Sigmoid colon (tissue), 7 donors: ENCODE measurements around the gene PEX5L. TPM values are rescaled to one million over a fixed set of nuclear protein-coding genes. Genes with fewer than 3 reads are reported as not detected.

Experiments used
- DNase-seq: peaks from one replicate; pipeline ENCODE4 v3.0.0-alpha.2; 2019
- H3K27ac ChIP-seq, 4 donors: fragments of 200-600 bp; sonication (generic); one replicate each; pipeline ENCODE4 v1.5.1; 2016 to 2019; ENCODE audit warnings: mild to moderate bottlenecking in 1 of 4
- H3K27me3 ChIP-seq, 3 donors: fragments of 200-600 bp; sonication (generic); one replicate each; pipeline ENCODE4 v1.5.1; 2019; ENCODE audit warnings: mild to moderate bottlenecking in 1 of 3
- H3K36me3 ChIP-seq, 4 donors: fragments of 200-600 bp; sonication (generic); one replicate each; pipeline ENCODE4 v1.5.1; 2016 to 2019
- H3K4me1 ChIP-seq, 4 donors: fragments of 200-600 bp; sonication (generic); one replicate each; pipeline ENCODE4 v1.5.1; 2017 to 2019
- H3K4me3 ChIP-seq, 4 donors: fragments of 200-600 bp; sonication (generic); one replicate each; pipeline ENCODE4 v1.5.1; 2017 to 2019; ENCODE audit warnings: mild to moderate bottlenecking in 2 of 4, moderate library complexity in 1 of 4
- H3K9me3 ChIP-seq, 4 donors: fragments of 200-600 bp in 3 of 4; sonication (generic) in 3 of 4; one replicate each; pipeline versions ENCODE4 v1.5.1 to v1.6.1; 2013 to 2019
- CTCF ChIP-seq, 4 experiments: fragments of 450-650 bp in 3 of 4; fragments of 200-600 bp in 1 of 4; IDR thresholded peaks; one replicate each; pipeline ENCODE4 v1.5.1; 2016 to 2019; ENCODE audit warnings: antibody characterized with exemption in 4 of 4, mild to moderate bottlenecking in 3 of 4, moderate library complexity in 2 of 4
- EP300 ChIP-seq, 4 donors: sonication (generic); formaldehyde crosslinking; IDR thresholded peaks; one replicate each; pipeline ENCODE4 v1.6.1; 2017; ENCODE audit warnings: antibody characterized with exemption in 4 of 4
- POLR2A ChIP-seq, 2 donors: fragments of 450-650 bp; IDR thresholded peaks; one replicate each; pipeline ENCODE4 v1.6.1; 2016; ENCODE audit warnings: antibody characterized with exemption in 2 of 2, mild to moderate bottlenecking in 2 of 2, moderate library complexity in 2 of 2
- POLR2AphosphoS5 ChIP-seq, 4 donors: sonication (generic); formaldehyde crosslinking; IDR thresholded peaks; one replicate each; pipeline ENCODE4 v1.6.1; 2017; ENCODE audit warnings: antibody characterized with exemption in 4 of 4
- WGBS, 2 donors: extraction: QIAGEN DNeasy Blood & Tissue Kit; methylation state at CpG; one replicate each; pipeline ENCODE4 v1.1.7; 2013; 5-methylcytosine and 5-hydroxymethylcytosine counted together
- intact Hi-C: fragments of 100-400 bp; cut with DNase I; formaldehyde crosslinking; loops from one replicate; pipeline ENCODE4 v1.15.1; 2023
- polyA plus RNA-seq, 3 donors: library from polyadenylated mRNA; stranded (reverse); fragments of 200-250 nt; gene quantifications; one replicate each; pipeline ENCODE4 v1.2.3, GENCODE V29; 2013
- total RNA-seq, 4 donors: library from RNA; depleted of rRNA; stranded (reverse); fragments of >200 nt; gene quantifications; one replicate each; pipeline ENCODE4 v1.1.0, GENCODE V29; 2016
- donor health status: healthy with polysubstance abuse.
- donor health status: Bipolar disorder and iron deficiency.
- donor health status: healthy.

Gene PEX5L
- total and polyA plus RNA-seq, 7 donors = 0.12 to 2.4 (median 0.32) TPM; not detected in 3

GRCh38 chr3:179950840-179951239 is 85.9 kb downstream of the PEX5L start:
- no peaks in the 10 kb centered on the region for H3K9me3 ChIP-seq
- no peaks in the 10 kb centered on the region for H3K4me1 ChIP-seq
- H3K27ac ChIP-seq = no peak overlapping the region
- no peak overlapping the region for H3K4me3 ChIP-seq
- no peak for TF ChIP-seq POLR2AphosphoS5 (IDR thresholded peaks at IDR 0.05)
- no peak for TF ChIP-seq CTCF (IDR thresholded peaks at IDR 0.05)
- no peak for TF ChIP-seq EP300 (IDR thresholded peaks at IDR 0.05)
- TF ChIP-seq POLR2A (IDR thresholded peaks at IDR 0.05) = no peak
- no peak for DNase-seq
- no peaks in the 10 kb centered on the region for H3K27me3 ChIP-seq
- intact Hi-C loops = no loop called here
- no peaks in the 10 kb centered on the region for H3K36me3 ChIP-seq
- 77 to 81% methylated on average over 5 of the region's 5 CpGs for WGBS, 2 donors

DNA sequence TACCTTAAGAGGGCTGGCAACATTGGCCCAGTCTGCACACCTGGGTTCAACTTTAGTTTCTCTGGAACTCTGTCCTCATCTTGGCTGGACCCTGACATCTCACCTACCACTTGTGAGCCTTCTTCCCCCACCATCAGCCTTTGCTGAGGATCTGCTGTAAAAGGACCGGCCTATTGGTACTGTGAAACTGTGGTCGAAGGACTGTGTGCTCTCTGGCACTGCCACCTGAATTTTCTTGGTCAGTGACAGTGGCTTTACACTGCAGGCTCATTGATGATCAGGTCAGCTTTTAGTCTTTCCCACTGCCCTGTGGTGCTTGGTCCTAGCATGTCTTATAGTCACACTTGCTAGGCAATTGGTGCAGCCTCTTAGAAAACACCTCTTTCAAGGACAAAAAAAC is 86.9 kb downstream of the PEX5L start:
- DNase-seq = no peak
- WGBS, 2 donors = 91 to 92% methylated on average over 2 of the region's 2 CpGs
- no peaks in the 10 kb centered on the region for H3K27me3 ChIP-seq
- H3K4me3 ChIP-seq = no peak overlapping the region
- intact Hi-C loops = no loop called here
- no peak for TF ChIP-seq CTCF (IDR thresholded peaks at IDR 0.05)
- no peak for TF ChIP-seq POLR2A (IDR thresholded peaks at IDR 0.05)
- TF ChIP-seq POLR2AphosphoS5 (IDR thresholded peaks at IDR 0.05) = no peak
- TF ChIP-seq EP300 (IDR thresholded peaks at IDR 0.05) = no peak
- no peaks in the 10 kb centered on the region for H3K9me3 ChIP-seq
- H3K27ac ChIP-seq = no peak overlapping the region
- H3K36me3 ChIP-seq = no peaks in the 10 kb centered on the region
- H3K4me1 ChIP-seq = no peaks in the 10 kb centered on the region

GRCh38 chr3:179949412-179949811 is 87.3 kb downstream of the PEX5L start:
- H3K27me3 ChIP-seq = no peaks in the 10 kb centered on the region
- WGBS, 2 donors = 19 to 25% methylated on average over 1 of the region's 1 CpG
- no peak overlapping the region for H3K4me3 ChIP-seq
- intact Hi-C loops = no loop called here
- H3K36me3 ChIP-seq = no peaks in the 10 kb centered on the region
- no peaks in the 10 kb centered on the region for H3K4me1 ChIP-seq
- no peak for DNase-seq
- TF ChIP-seq POLR2A (IDR thresholded peaks at IDR 0.05) (no peak), EP300 (IDR thresholded peaks at IDR 0.05) (no peak), CTCF (IDR thresholded peaks at IDR 0.05) (no peak), POLR2AphosphoS5 (IDR thresholded peaks at IDR 0.05) (no peak)
- no peaks in the 10 kb centered on the region for H3K9me3 ChIP-seq
- no peak overlapping the region for H3K27ac ChIP-seq

DNA sequence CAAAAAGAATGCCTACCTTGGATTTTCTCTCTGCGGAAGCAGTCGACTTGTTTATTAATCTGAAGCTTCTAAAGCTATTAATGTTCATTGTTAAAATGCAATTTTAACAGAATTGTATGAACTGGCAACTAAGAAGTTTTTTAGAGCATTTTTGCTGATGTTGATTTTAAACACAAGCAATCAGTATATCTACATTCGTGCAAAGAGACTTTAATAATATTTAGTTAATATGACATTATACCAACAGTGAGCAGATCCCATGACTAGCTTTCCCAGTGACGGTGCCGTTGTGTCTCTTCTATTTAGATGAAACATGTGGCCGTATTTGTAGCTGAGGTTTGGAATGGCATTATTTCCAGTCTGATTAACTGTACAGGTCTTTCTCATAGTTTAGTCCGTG is 88.0 kb downstream of the PEX5L start:
- H3K4me1 ChIP-seq = no peaks in the 10 kb centered on the region
- no peaks in the 10 kb centered on the region for H3K36me3 ChIP-seq
- H3K4me3 ChIP-seq = no peak overlapping the region
- no peaks in the 10 kb centered on the region for H3K9me3 ChIP-seq
- no peak for DNase-seq
- intact Hi-C loops = no loop called here
- H3K27ac ChIP-seq = no peak overlapping the region
- TF ChIP-seq CTCF (IDR thresholded peaks at IDR 0.05) = no peak
- no peak for TF ChIP-seq POLR2A (IDR thresholded peaks at IDR 0.05)
- no peak for TF ChIP-seq POLR2AphosphoS5 (IDR thresholded peaks at IDR 0.05)
- no peak for TF ChIP-seq EP300 (IDR thresholded peaks at IDR 0.05)
- 75 to 77% methylated on average over 7 of the region's 7 CpGs for WGBS, 2 donors
- H3K27me3 ChIP-seq = no peaks in the 10 kb centered on the region

- Histone ChIP-seq H3K4me3 (no peak overlapping the region), H3K4me1 (peaks cover 0 to 7% (median 4%) of the 10 kb centered on the region in 4 donors), H3K36me3 (no peaks in the 10 kb centered on the region), H3K27ac (no peak overlapping the region), H3K27me3 (peaks cover 0 to 10% (median 0%) of the 10 kb centered on the region in 3 donors), H3K9me3 (no peaks in the 10 kb centered on the region)
- TF ChIP-seq POLR2AphosphoS5 (IDR thresholded peaks at IDR 0.05) (no peak), EP300 (IDR thresholded peaks at IDR 0.05) (no peak), POLR2A (IDR thresholded peaks at IDR 0.05) (no peak), CTCF (IDR thresholded peaks at IDR 0.05) (no peak)
- no peak for DNase-seq
- 68 to 81% methylated on average over 7 of the region's 7 CpGs for WGBS, 2 donors
- intact Hi-C loops = no loop called here
These were observed 91.2 kb downstream of the PEX5L start for GRCh38 chr3:179945569-179945968.
